HG03575 (cell line): ENCODE results near the gene FAM83C.

Experiments
- ATAC-seq: cut with Tn5 transposase; IDR thresholded peaks from one replicate; pipeline ENCODE4 v1.9.1; 2021; ENCODE audit not compliant: unreplicated experiment, insufficient number of reproducible peaks, low FRiP score; ENCODE audit errors: extremely low read depth

Gene FAM83C

GRCh38 chr20:35252037-35252461, 40.2 kb downstream of the FAM83C start:
- no peak for ATAC-seq

- no peak for ATAC-seq
These were observed 40.6 kb downstream of the FAM83C start for GRCh38 chr20:35251613-35251940.

DNA sequence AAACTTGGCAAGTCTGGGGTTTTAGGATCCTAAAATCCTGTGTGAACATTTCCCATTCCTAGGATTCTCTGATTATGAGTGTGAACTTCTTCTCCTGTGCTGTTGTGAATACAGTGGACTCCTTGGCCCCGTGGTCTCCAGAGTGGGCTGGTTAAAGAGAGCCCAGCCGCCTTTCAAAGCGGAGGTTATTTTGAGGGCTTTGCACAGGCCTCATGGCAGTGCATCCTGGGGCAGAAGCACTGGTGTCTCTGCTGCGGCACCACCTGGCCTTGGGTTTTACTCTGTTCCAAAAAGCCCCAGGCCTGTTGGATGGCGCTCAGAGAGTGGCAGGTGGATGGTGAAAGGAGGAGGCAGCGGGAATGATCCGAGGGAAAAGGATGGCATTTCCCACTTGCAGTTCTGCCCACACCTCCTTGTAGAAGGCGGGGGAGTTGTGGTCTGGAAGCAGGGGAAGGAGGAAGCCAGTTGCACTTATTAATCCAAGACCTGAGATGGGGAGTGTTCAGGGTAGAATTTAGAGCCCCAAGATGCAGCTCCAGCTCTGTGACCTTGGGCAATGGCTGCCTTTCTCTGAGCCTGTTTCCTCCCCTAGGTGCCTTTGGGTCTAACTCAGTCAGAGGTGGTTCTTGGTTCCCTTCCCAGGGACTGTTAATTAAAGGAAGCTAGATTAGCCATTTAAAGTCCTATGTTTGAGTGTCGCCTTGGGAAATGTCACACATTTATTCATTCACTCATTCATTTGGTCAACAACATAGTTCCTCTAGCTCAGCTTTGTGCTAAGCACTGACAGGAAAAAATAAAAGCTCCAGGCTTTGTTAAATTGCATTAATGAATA, 43.4 kb downstream of the FAM83C start:
- ATAC-seq, result no peak

DNA sequence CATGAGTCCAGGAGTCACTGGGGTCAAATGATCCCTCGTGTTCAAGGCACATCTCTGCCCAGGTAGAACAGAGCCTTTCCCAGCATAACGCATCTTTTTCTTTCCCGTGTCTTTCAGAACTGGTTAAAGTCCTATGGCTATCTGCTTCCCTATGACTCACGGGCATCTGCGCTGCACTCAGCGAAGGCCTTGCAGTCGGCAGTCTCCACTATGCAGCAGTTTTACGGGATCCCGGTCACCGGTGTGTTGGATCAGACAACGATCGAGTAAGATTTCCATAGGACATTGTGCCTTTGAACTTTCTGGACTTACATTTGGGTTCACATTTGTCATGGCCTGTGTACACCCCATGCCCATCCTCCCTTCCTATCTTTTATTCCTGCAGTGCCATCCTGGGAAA, 45.5 kb downstream of the FAM83C start:
- ATAC-seq, result no peak

DNA sequence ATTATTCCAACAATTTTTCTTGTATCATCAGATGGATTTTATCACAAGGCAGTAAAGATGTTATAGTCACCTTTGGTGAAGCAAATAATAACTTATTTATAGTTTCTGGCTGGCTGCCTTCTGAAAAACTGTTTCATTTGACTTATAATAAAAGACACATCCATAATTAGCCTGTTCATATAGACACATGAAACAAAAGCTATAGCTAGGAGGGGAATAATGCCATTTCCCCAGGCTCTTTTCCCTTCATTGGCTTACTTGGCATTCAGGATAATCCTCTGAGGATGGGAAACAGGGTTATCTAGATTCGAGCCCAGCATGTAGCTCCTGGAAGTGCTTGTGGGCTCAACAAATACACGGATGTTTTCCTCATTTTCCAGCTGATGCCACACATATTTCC, 48.2 kb downstream of the FAM83C start:
- ATAC-seq, result no peak

DNA sequence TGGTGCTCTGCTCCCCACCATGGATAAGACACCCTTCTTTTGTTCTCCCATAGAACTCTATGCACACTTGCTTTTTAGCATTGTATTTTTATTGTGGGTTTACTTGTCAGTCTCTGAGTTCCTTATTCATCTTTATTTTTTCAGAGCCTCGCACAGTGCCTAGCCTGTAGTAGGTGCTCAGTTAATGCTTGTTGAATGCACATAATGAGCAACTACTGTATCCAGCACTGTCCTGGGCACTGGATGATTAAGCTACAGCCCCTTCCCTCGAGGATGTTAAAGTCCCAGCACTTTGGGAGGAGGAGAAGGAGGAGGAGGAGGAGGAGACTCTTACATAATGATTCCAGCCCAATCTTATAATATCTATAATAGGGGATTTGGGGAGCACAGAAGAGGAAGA, 48.9 kb downstream of the FAM83C start:
- no peak for ATAC-seq

GRCh38 chr20:35240811-35241293, 51.4 kb downstream of the FAM83C start:
- no peak for ATAC-seq

DNA sequence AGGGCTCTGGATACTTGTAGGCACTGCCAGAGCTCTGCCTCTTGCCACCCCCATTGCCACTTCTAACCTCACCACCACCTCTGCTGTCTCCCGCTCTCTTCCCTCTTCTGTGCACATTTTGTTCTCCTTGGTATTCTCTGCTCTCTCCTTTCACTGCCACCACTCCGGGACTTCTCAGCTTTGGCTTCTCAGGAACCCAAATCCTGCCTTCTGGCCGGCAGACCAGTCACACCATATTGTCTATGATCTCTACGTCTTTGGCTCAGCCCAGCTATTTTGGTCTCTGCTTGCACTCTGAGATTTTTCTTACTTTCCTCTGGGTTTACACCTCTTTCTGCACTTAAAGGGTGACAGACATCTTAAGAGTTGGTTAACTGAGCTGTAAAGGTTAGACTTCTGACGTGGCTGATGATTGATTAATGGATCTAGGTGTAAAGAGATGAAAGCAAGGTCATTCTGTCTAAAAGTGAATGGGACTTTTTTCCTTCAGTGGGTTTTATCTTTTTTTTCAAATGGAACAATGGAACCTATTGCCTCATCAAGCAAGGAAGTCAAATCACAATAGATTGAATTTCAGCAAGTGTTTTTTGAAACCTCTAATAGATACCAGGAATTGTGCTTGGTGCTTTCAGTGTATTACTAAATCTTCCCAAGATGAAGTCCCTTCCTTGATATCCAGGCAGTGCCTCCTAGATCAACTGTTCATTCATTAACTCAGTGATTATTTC, 52.0 kb downstream of the FAM83C start:
- ATAC-seq, result no peak

DNA sequence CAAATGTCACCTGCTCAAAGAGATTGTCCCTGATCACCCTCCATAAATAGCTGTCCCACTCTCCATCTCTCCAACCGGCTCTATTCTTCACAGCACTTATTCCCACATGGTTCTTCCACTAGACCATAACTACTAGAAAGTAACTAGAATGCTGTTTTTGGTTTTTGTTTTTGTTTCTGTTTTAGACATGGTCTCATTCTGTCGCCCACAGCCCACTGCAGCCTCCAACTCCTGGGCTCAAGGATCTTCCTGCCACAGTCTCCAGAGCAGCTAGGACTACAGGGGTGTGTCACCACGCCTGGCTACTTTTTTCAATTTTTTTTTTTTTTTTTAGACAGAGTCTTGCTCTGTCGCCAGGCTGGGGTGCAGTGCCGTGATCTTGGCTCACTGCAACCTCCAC, 53.5 kb downstream of the FAM83C start:
- ATAC-seq, result no peak

GRCh38 chr20:35238170-35238569, 54.1 kb downstream of the FAM83C start:
- ATAC-seq, result no peak

- no peak for ATAC-seq
These were observed 54.7 kb downstream of the FAM83C start for GRCh38 chr20:35237486-35237885.

DNA sequence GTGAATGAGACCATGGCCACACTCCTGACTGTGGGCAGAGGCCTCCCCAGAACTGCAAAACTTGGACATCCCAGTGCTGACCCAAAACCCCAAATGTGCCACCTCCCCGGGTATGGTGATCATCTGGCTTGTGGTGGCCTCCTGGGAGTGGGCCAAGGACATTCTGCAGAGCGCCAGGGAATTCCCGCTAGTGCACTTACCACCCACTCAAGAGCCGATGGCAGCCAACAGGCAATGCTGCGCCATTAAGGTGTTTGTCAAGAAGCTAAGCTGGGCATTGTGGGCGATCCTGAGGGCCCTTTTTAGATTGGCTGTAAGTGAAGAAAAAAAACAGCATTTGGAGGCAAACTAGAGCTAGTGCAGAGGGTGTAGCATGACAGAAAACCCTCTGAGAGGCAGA, 56.3 kb downstream of the FAM83C start:
- ATAC-seq, result no peak
